Uterus (tissue), 2 donors: ENCODE results near the gene ANGPT4.

Source experiments
- POLR2A ChIP-seq, 2 donors: fragments of 450-650 bp; IDR thresholded peaks; one replicate each; pipeline ENCODE4 v1.6.1; 2016; ENCODE audit warnings: antibody characterized with exemption in 2 of 2, mild to moderate bottlenecking in 1 of 2, moderate library complexity in 1 of 2
- TF ChIP-seq, protein P1 (sequence below), 4 experiments: fragments of 200-600 bp in 2 of 4; fragments of 450-650 bp in 2 of 4; sonication (generic) in 2 of 4; IDR thresholded peaks; one replicate each; pipeline ENCODE4 v1.5.1; 2016 to 2019; ENCODE audit warnings: antibody characterized with exemption in 4 of 4, mild to moderate bottlenecking in 2 of 4, moderate library complexity in 1 of 4

DNA sequence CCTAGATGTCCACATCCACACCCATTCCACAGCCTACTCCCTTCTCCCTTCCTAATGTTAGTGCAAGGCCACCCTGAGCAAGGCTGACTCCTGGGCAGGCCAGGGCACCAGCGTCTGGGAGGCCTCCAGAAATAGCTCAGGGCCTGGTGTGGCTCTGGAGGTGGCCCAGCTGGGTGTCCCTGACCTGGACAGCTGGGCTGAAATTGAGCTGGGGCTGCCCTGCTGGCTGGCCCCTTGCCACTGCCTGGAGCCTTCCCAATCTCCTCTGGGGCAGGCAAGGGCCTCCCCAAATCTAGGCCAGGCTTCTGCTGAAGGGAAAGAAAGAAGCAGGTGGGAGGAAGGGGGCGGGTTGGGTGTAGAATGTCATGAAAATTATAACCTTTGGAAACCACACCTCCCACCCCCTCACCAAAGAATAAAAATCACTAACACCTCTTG lies 80.5 kb downstream of the ANGPT4 start:
- TF ChIP-seq, protein P1, sequence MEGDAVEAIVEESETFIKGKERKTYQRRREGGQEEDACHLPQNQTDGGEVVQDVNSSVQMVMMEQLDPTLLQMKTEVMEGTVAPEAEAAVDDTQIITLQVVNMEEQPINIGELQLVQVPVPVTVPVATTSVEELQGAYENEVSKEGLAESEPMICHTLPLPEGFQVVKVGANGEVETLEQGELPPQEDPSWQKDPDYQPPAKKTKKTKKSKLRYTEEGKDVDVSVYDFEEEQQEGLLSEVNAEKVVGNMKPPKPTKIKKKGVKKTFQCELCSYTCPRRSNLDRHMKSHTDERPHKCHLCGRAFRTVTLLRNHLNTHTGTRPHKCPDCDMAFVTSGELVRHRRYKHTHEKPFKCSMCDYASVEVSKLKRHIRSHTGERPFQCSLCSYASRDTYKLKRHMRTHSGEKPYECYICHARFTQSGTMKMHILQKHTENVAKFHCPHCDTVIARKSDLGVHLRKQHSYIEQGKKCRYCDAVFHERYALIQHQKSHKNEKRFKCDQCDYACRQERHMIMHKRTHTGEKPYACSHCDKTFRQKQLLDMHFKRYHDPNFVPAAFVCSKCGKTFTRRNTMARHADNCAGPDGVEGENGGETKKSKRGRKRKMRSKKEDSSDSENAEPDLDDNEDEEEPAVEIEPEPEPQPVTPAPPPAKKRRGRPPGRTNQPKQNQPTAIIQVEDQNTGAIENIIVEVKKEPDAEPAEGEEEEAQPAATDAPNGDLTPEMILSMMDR (IDR thresholded peaks at IDR 0.05): no peak
- TF ChIP-seq POLR2A (IDR thresholded peaks at IDR 0.05): no peak
